K562 (cell line): ENCODE measurements around the gene CREB5.

Experiments used
- CHAMP1 ChIP-seq: fragments of 450-650 bp; IDR thresholded peaks from 2 replicates; pipeline ENCODE4 v1.6.1; 2016; ENCODE audit warnings: mild to moderate bottlenecking
- CTCF ChIP-seq, 3 experiments: IDR thresholded peaks in 2 of 3; conservative IDR thresholded peaks in 1 of 3; 2 replicates each; pipeline ENCODE4 v1.5.1; 2011 to 2012; ENCODE audit warnings: low read length in 3 of 3, mild to moderate bottlenecking in 3 of 3, control low read depth in 2 of 3, improper control_type of control experiment in 1 of 3, inconsistent platforms in 1 of 3, low read depth in 1 of 3, mixed read lengths in 1 of 3, moderate library complexity in 1 of 3; ENCODE audit not compliant: insufficient read depth in 2 of 3
- HNRNPLL ChIP-seq: fragments of 200-400 bp; formaldehyde crosslinking; IDR thresholded peaks from 2 replicates; pipeline ENCODE4 v1.6.1; 2017; ENCODE audit warnings: low read length, low read depth, mild to moderate bottlenecking; ENCODE audit not compliant: poor library complexity, severe bottlenecking
- POLR2A ChIP-seq: fragments of 450-650 bp; conservative IDR thresholded peaks from 2 replicates; pipeline ENCODE4 v1.6.1; 2016
- U2AF2 ChIP-seq: fragments of 200-400 bp; formaldehyde crosslinking; optimal IDR thresholded peaks from 2 replicates; pipeline ENCODE3; 2017; ENCODE audit warnings: low read depth, mild to moderate bottlenecking, low read length
- USF2 ChIP-seq: sonication (generic); formaldehyde crosslinking; IDR thresholded peaks from 2 replicates; pipeline ENCODE4 v1.5.0; 2020; ENCODE audit warnings: missing genetic modification reagents

- TF ChIP-seq U2AF2 (no peak), POLR2A (no peak), CTCF (IDR thresholded peaks at IDR 0.05 in 2 of 3, conservative IDR thresholded peaks at IDR 0.05 in 1 of 3; ENCODE audit: insufficient read depth in 2 of 3, low read depth in 1 of 3, low read length in 3 of 3) (no peak), USF2 (no peak), CHAMP1 (no peak), HNRNPLL (no peak)
These were observed 132.3 kb downstream of the CREB5 start for GRCh38 chr7:28544453-28545117.
